Activated CD4-positive, alpha-beta memory T cell treated with anti-CD3 and anti-CD28 coated beads, Interleukin-2, amount 10 ng/mL, durations not matched to agents 7 days and 5 days (primary cell): ENCODE measurements around the gene SCAF1. TPM values are rescaled to one million over a fixed set of nuclear protein-coding genes. Genes with fewer than 3 reads are reported as not detected.
A peak's percentile ranks its signal among the peaks of the same experiment; 100 is the strongest.

Experiments
- CTCF ChIA-PET: fragments of 350-600 bp; sonication (Branson Sonifier 250); formaldehyde crosslinking; loops from one replicate; lab custom pipeline; 2021; ENCODE audit warnings: antibody characterized with exemption, inconsistent platforms; lab: Charles Lee
- POLR2A ChIA-PET: fragments of 350-600 bp; sonication (Branson Sonifier 250); formaldehyde crosslinking; loops from one replicate; lab custom pipeline; 2021; ENCODE audit warnings: antibody characterized with exemption; lab: Charles Lee
- DNase-seq: peaks from one replicate; pipeline ENCODE4 v3.0.0-alpha.2; 2020
- H3K27ac Mint-ChIP-seq: one replicate; pipeline ENCODE4 v1.8.0; 2021; ENCODE audit warnings: mild to moderate bottlenecking, mixed read lengths
- H3K27me3 Mint-ChIP-seq: one replicate; pipeline ENCODE4 v1.8.0; 2021; ENCODE audit warnings: mixed read lengths
- H3K36me3 Mint-ChIP-seq: one replicate; pipeline ENCODE4 v1.8.0; 2021; ENCODE audit warnings: low read depth, mixed read lengths
- H3K4me1 Mint-ChIP-seq: one replicate; pipeline ENCODE4 v1.8.0; 2021; ENCODE audit warnings: mixed read lengths
- H3K4me3 Mint-ChIP-seq: one replicate; pipeline ENCODE4 v1.8.0; 2021; ENCODE audit warnings: mild to moderate bottlenecking, mixed read lengths
- H3K9me3 Mint-ChIP-seq: one replicate; pipeline ENCODE4 v1.8.0; 2021; ENCODE audit warnings: mixed read lengths
- total RNA-seq, 2 experiments: library from RNA; stranded (reverse); gene quantifications; one replicate each; pipeline ENCODE4 v1.2.3, GENCODE V29; 2021

SCAF1 gene
- total RNA-seq, 2 experiments from 2014 or later = 65.3 to 66.4 TPM

GRCh38 chr19:49655570-49656455 lies 13.8 kb downstream of the SCAF1 start:
- ChIA-PET POLR2A (interaction anchor here (0.8 to 1.2 kb wide), 3 partner anchors 8 to 13 kb away, joined by 3 to 4 read pairs (median 3); no protein-coding TSS in a partner anchor), CTCF (interaction anchor here (0.6 to 1.7 kb wide), 4 partner anchors 8 to 151 kb away, joined by 3 to 5 read pairs (median 3); partner anchors contain the start of gene RCN3)
- no peak for DNase-seq
- no peak overlapping the region for H3K4me3 Mint-ChIP-seq
- H3K27ac Mint-ChIP-seq = no peak overlapping the region
- H3K27me3 Mint-ChIP-seq = no peaks in the 10 kb centered on the region
- H3K4me1 Mint-ChIP-seq = no peaks in the 10 kb centered on the region
- H3K9me3 Mint-ChIP-seq = no peaks in the 10 kb centered on the region
- H3K36me3 Mint-ChIP-seq = peaks cover 54% of the 10 kb centered on the region

- Mint-ChIP-seq H3K4me3 (no peak overlapping the region), H3K9me3 (no peaks in the 10 kb centered on the region), H3K36me3 (peaks cover 51% of the 10 kb centered on the region), H3K4me1 (no peaks in the 10 kb centered on the region), H3K27me3 (no peaks in the 10 kb centered on the region), H3K27ac (no peak overlapping the region)
- ChIA-PET CTCF (interaction anchor here (1.1 kb wide), 2 partner anchors 8 to 151 kb away, joined by 3 read pairs; no protein-coding TSS in a partner anchor), POLR2A (interaction anchor here (0.6 to 1.2 kb wide), 3 partner anchors 9 to 15 kb away, joined by 3 to 4 read pairs (median 3); partner anchors contain the start of genes BCL2L12, IRF3 and SCAF1)
- DNase-seq = no peak
These were observed 14.6 kb downstream of the SCAF1 start for GRCh38 chr19:49656456-49657109.

- DNase-seq = no peak
- Mint-ChIP-seq H3K4me1 (peaks cover 2% of the 10 kb centered on the region), H3K9me3 (no peaks in the 10 kb centered on the region), H3K36me3 (peaks cover 54% of the 10 kb centered on the region), H3K27ac (no peak overlapping the region), H3K27me3 (no peaks in the 10 kb centered on the region), H3K4me3 (no peak overlapping the region)
- POLR2A ChIA-PET = interaction anchor here (0.6 to 1.2 kb wide), 3 partner anchors 8 to 63 kb away, joined by 3 read pairs; partner anchors contain the start of genes BCL2L12, IRF3 and SCAF1
- CTCF ChIA-PET = interaction anchor here (0.7 kb wide), 1 partner anchor 18 kb away, joined by 3 read pairs; no protein-coding TSS in a partner anchor
These were observed 15.6 kb downstream of the SCAF1 start for GRCh38 chr19:49657493-49658138.

- ChIA-PET CTCF (interaction anchor here (0.7 kb wide), 1 partner anchor 18 kb away, joined by 3 read pairs; no protein-coding TSS in a partner anchor), POLR2A (interaction anchor here (1.1 kb wide), 1 partner anchor 64 kb away, joined by 3 read pairs; no protein-coding TSS in a partner anchor)
- Mint-ChIP-seq H3K4me1 (peaks cover 7% of the 10 kb centered on the region), H3K4me3 (no peak overlapping the region), H3K9me3 (no peaks in the 10 kb centered on the region), H3K27ac (no peak overlapping the region), H3K27me3 (no peaks in the 10 kb centered on the region), H3K36me3 (peaks cover 55% of the 10 kb centered on the region)
- DNase-seq = no peak
These were observed 16.1 kb downstream of the SCAF1 start for GRCh38 chr19:49658139-49658517.

- peaks cover 56% of the 10 kb centered on the region for H3K36me3 Mint-ChIP-seq
- H3K9me3 Mint-ChIP-seq = no peaks in the 10 kb centered on the region
- H3K4me1 Mint-ChIP-seq = peaks cover 14% of the 10 kb centered on the region
- no peak for DNase-seq
- no peak overlapping the region for H3K4me3 Mint-ChIP-seq
- H3K27ac Mint-ChIP-seq = no peak overlapping the region
- CTCF ChIA-PET = no interaction called here
- POLR2A ChIA-PET = interaction anchor here (1.1 kb wide), 1 partner anchor 64 kb away, joined by 3 read pairs; no protein-coding TSS in a partner anchor
- no peaks in the 10 kb centered on the region for H3K27me3 Mint-ChIP-seq
These were observed 16.8 kb downstream of the SCAF1 start for GRCh38 chr19:49658566-49659442.

- no peak for DNase-seq
- Mint-ChIP-seq H3K27me3 (no peaks in the 10 kb centered on the region), H3K27ac (no peak overlapping the region), H3K4me1 (peaks cover 19% of the 10 kb centered on the region), H3K9me3 (no peaks in the 10 kb centered on the region), H3K4me3 (no peak overlapping the region), H3K36me3 (peaks cover 55% of the 10 kb centered on the region)
- CTCF ChIA-PET = no interaction called here
- POLR2A ChIA-PET = interaction anchor here (1.0 to 2.5 kb wide), 4 partner anchors 12 to 18 kb away, joined by 3 to 11 read pairs (median 4); partner anchors contain the start of gene SCAF1
These were observed 18.4 kb downstream of the SCAF1 start for GRCh38 chr19:49660338-49660961.

- ChIA-PET CTCF (no interaction called here), POLR2A (interaction anchor here (0.6 to 7.5 kb wide), 4 partner anchors 15 to 82 kb away, joined by 3 to 73 read pairs (median 7); partner anchors contain the start of genes NOSIP and PRMT1)
- Mint-ChIP-seq H3K27me3 (no peaks in the 10 kb centered on the region), H3K27ac (no peak overlapping the region), H3K9me3 (no peaks in the 10 kb centered on the region), H3K4me1 (peaks cover 29% of the 10 kb centered on the region), H3K36me3 (peaks cover 47% of the 10 kb centered on the region), H3K4me3 (no peak overlapping the region)
- no peak for DNase-seq
These were observed 20.0 kb downstream of the SCAF1 start for GRCh38 chr19:49662011-49662410.

- peak overlapping the region; percentile 93 for H3K27ac Mint-ChIP-seq
- ChIA-PET CTCF (interaction anchor here (0.9 to 2.7 kb wide), 5 partner anchors 8 to 54 kb away, joined by 3 to 26 read pairs (median 5); partner anchors contain the start of gene PRMT1), POLR2A (interaction anchor here (0.6 to 7.5 kb wide), 10 partner anchors 8 to 167 kb away, joined by 3 to 91 read pairs (median 4); partner anchors contain the start of genes PRMT1, RPS11, RRAS and SCAF1)
- H3K4me3 Mint-ChIP-seq = peak overlapping the region; percentile 96
- peaks cover 35% of the 10 kb centered on the region for H3K4me1 Mint-ChIP-seq
- H3K27me3 Mint-ChIP-seq = no peaks in the 10 kb centered on the region
- H3K36me3 Mint-ChIP-seq = peaks cover 44% of the 10 kb centered on the region
- DNase-seq = no peak
- H3K9me3 Mint-ChIP-seq = no peaks in the 10 kb centered on the region
These were observed 21.2 kb downstream of the SCAF1 start for GRCh38 chr19:49663224-49663623.

- POLR2A ChIA-PET = interaction anchor here (0.6 to 7.5 kb wide), 20 partner anchors 7 to 272 kb away, joined by 3 to 91 read pairs (median 4); partner anchors contain the start of genes AKT1S1, NOSIP, PRMT1 and PRRG2
- no peaks in the 10 kb centered on the region for H3K9me3 Mint-ChIP-seq
- peak overlapping the region; percentile 93 for H3K27ac Mint-ChIP-seq
- peaks cover 44% of the 10 kb centered on the region for H3K36me3 Mint-ChIP-seq
- CTCF ChIA-PET = interaction anchor here (0.6 to 2.7 kb wide), 10 partner anchors 8 to 161 kb away, joined by 3 to 26 read pairs (median 4); partner anchors contain the start of genes PRMT1 and RRAS
- DNase-seq = peak; percentile 93
- H3K4me1 Mint-ChIP-seq = peaks cover 35% of the 10 kb centered on the region
- no peaks in the 10 kb centered on the region for H3K27me3 Mint-ChIP-seq
- H3K4me3 Mint-ChIP-seq = peak overlapping the region; percentile 96
These were observed 22.4 kb downstream of the SCAF1 start for GRCh38 chr19:49664171-49665035.

GRCh38 chr19:49665036-49665350 lies 23.0 kb downstream of the SCAF1 start:
- Mint-ChIP-seq H3K27me3 (no peaks in the 10 kb centered on the region), H3K27ac (peak overlapping the region; percentile 93), H3K4me3 (peak overlapping the region; percentile 96), H3K36me3 (peaks cover 44% of the 10 kb centered on the region), H3K9me3 (no peaks in the 10 kb centered on the region), H3K4me1 (peaks cover 38% of the 10 kb centered on the region)
- no peak for DNase-seq
- CTCF ChIA-PET = interaction anchor here (0.6 to 2.7 kb wide), 7 partner anchors 8 to 162 kb away, joined by 3 to 26 read pairs (median 6); partner anchors contain the start of genes PRMT1 and RRAS
- POLR2A ChIA-PET = interaction anchor here (0.6 to 7.5 kb wide), 17 partner anchors 8 to 273 kb away, joined by 3 to 91 read pairs (median 5); partner anchors contain the start of genes AKT1S1, NOSIP, PRMT1 and PRR12
